ENCODE results near the gene IL6. TPM values are rescaled to one million over a fixed set of nuclear protein-coding genes. Genes with fewer than 3 reads are reported as not detected.

The IL6 gene
- total and polyA plus RNA-seq, 9 of the 15 experiments (the other 6 are each of a cell fraction or from before 2014, with no cell fraction given) = 0.76 to 2.9 (median 1.5) TPM

- TF ChIP-seq ZFP91 (CRISPR knock-in tag; IDR thresholded peaks at IDR 0.05) (no peak), ERF (CRISPR knock-in tag; IDR thresholded peaks at IDR 0.05) (no peak), SRF (CRISPR knock-in tag; IDR thresholded peaks at IDR 0.05) (no peak), ZNF639 (CRISPR knock-in tag; conservative IDR thresholded peaks at IDR 0.05 in 1 of 2, IDR thresholded peaks at IDR 0.05 in 1 of 2) (no peak), PPARD (CRISPR knock-in tag; IDR thresholded peaks at IDR 0.05) (no peak), ZNF592 (IDR thresholded peaks at IDR 0.05) (peak; percentile 73), SMC3 (conservative IDR thresholded peaks at IDR 0.05; ENCODE audit: insufficient read depth, low read depth, low read length) (no peak), FIP1L1 (IDR thresholded peaks at IDR 0.05; ENCODE audit: low read depth, low read length, poor library complexity, severe bottlenecking) (no peak), SOX6 (IDR thresholded peaks at IDR 0.05) (peak; percentile 32), MLLT1 (IDR thresholded peaks at IDR 0.05) (peak; percentile 58 to 68; a peak in 2 of 4 replicates), YY1 (IDR thresholded peaks at IDR 0.05; ENCODE audit: borderline replicate concordance in 1 of 3, control insufficient read depth in 1 of 3, extremely low read depth in 1 of 3, insufficient read depth in 3 of 3, insufficient read length in 1 of 3, insufficient replicate concordance in 2 of 3, low read depth in 1 of 3, low read length in 2 of 3) (peak in 1 of 3 experiments; percentile 85), OTX1 (CRISPR knock-in tag; IDR thresholded peaks at IDR 0.05) (peak; percentile 72; the same call in 1 of the 2 replicates), SIN3B (IDR thresholded peaks at IDR 0.05; ENCODE audit: low read depth) (no peak), FOXJ3 (CRISPR knock-in tag; IDR thresholded peaks at IDR 0.05) (no peak), NCOR1 (IDR thresholded peaks at IDR 0.05) (peak; percentile 61), BHLHE40 (IDR thresholded peaks at IDR 0.05; ENCODE audit: low read length) (no peak)
These were observed 30.3 kb upstream of the IL6 start (continued) for GRCh38 chr7:22696541-22697228.
